Diencephalon (tissue), 1 donor: ENCODE measurements around the gene DMRTC1. TPM values are rescaled to one million over a fixed set of nuclear protein-coding genes. Genes with fewer than 3 reads are reported as not detected.

ENCODE experiments used
- total RNA-seq: library from RNA; depleted of rRNA; stranded (reverse); fragments of >200 nt; gene quantifications from one replicate; pipeline ENCODE4 v1.2.3, GENCODE V29; 2014

The DMRTC1 gene, protein sequence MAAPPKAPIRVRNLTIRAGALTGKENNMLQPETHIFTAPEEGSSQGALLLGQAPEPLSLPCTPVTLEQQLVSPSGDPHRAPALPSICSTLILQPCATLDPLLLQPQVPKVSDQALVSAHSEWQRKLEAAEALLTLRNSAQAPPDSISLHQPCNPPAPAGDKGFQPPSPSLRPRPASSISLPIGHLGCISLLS
- total RNA-seq = 0.46 TPM

DNA sequence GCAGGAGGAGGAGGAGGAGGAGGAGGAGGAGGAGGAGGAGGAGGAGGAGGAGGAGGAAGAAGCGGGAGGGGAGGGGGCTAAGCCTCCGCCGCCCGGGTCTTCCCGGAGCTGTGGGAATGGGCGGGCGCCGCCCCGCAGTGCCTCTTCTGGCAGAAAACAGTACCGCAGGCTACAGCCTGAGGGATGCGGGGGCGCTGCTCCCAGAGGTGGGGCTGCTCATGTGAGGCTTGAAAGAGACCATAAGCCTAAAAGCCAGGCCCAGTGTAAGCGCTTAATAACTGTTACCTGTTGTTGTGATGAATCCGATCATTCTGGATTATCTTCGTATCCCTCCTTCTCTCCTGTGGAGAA lies at the start of gene DMRTC1:
Gene DMRTC1, minus strand, starts transcription at position 19 of the 351 bp plus-strand sequence. CDS start 68,143 bp downstream, outside the sequence.

DNA sequence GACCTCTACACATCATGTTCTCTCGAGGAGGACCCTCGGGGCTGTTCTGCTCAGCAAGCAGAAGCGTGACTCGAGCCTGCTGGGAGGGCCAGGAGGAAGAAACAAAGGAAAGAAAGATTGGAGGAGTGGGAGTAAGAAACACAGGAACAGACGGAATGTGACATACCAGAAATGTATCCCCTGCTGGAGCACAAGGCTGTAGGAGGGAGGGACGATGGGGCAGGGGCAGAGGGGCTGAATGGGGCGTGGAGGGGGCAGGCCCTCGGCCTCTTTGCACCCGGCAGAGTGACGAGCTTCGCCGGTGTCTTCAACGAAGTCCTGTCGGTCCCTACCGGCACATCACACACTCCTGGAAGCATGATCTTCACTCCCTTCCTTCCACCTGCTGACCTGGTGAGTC lies 5.7 kb downstream of the DMRTC1 start, which contains the start of gene FAM236A:
Gene FAM236A, plus strand, starts transcription at position 301 of the 400 bp plus-strand sequence. Its CDS starts 57 bp downstream, at position 358.

DNA sequence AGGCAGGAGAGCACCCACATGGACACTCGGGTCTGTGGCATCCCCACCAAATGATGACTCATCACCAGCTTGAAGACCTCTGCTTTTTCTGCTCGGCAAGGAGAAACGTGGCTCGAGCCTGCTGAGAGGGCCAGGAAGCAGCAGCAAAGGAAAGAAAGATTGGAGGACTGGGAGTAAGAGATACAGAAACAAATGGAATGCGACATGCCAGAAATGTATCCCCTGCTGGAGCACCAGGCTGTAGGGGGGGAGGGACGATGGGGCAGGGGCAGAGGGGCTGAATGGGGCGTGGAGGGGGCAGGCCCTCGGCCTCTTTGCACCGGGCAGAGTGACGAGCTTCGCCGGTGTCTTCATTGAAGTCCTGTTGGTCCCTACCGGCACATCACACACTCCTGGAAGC lies 31.3 kb downstream of the DMRTC1 start, which contains the start of gene FAM236C:
Gene FAM236C, plus strand, starts transcription at position 301 of the 400 bp plus-strand sequence. CDS start 100 bp downstream, outside the sequence.

Other genes with a start within 250 kb of the DMRTC1 start
- gene PHKA1, start 229.5 kb downstream of the DMRTC1 start, total RNA-seq = 5.1 TPM
- gene DMRTC1B, start 166.9 kb downstream of the DMRTC1 start, total RNA-seq = 2.5 TPM
- gene FAM236B, start 161.2 kb downstream of the DMRTC1 start, total RNA-seq = not detected
- not detected for gene FAM236D, start 135.6 kb downstream of the DMRTC1 start, total RNA-seq
- gene FAM236C, start 31.2 kb downstream of the DMRTC1 start, total RNA-seq = not detected
- gene FAM236A, start 5.6 kb downstream of the DMRTC1 start, total RNA-seq = not detected
- 0.92 TPM for gene PABPC1L2B, start 59.1 kb upstream of the DMRTC1 start, total RNA-seq
- 3.0 TPM for gene PABPC1L2A, start 135.7 kb upstream of the DMRTC1 start, total RNA-seq